Esophagus squamous epithelium (tissue), 4 donors: ENCODE measurements around the gene GBP1.

Experiments
- CTCF ChIP-seq, 6 experiments: fragments of 450-650 bp in 4 of 6; fragments of 200-600 bp in 2 of 6; sonication (generic) in 2 of 6; IDR thresholded peaks; one replicate each; pipeline ENCODE4 v1.5.1; 2016 to 2019; ENCODE audit warnings: antibody characterized with exemption in 6 of 6, mild to moderate bottlenecking in 4 of 6, moderate library complexity in 4 of 6
- POLR2A ChIP-seq, 4 donors: fragments of 450-650 bp; IDR thresholded peaks; one replicate each; pipeline ENCODE4 v1.6.1; 2017; ENCODE audit warnings: antibody characterized with exemption in 4 of 4, mild to moderate bottlenecking in 4 of 4, moderate library complexity in 3 of 4

GRCh38 chr1:89104687-89105086 lies 39.7 kb upstream of the GBP1 start:
- TF ChIP-seq CTCF (IDR thresholded peaks at IDR 0.05) (no peak), POLR2A (IDR thresholded peaks at IDR 0.05) (no peak)
